ENCODE data around the gene LENG1.

LENG1 gene

DNA sequence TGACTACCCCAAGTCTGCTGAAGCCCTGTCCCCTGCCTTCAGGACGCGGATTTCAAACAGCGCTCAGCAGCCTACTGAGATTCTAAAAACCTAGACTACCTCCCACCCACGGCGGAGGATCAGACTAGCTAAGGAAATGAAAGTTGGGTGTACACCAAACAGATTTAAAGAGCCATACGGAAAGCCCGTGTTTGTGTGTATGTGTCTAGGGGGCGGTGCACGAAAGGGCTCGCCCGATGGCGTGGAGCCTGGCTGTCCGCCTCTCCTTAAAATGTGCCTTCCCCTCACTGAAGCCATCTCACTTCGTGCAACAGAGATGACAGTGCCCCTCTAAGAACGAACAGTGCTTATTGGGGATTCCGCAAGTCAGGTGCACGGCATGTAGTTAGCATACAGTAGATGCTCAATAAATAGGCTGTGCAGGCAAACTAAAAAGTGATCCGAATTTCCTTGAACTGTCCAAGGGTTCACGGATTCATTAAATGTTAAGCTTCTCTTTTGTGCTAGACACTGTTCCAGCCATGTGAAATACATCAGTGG lies 639 bp downstream of the LENG1 start:
- H3K4me3 ChIP-seq (ENCODE audit: low read length) = peak overlapping the region; percentile 86
- H3K27me3 ChIP-seq (ENCODE audit: control insufficient read depth, insufficient read depth, low read length) = no peaks in the 10 kb centered on the region
- peaks cover 37% of the 10 kb centered on the region for H3K4me1 ChIP-seq (ENCODE audit: control insufficient read depth, insufficient read depth, low read length)
- no peaks in the 10 kb centered on the region for H3K9me3 ChIP-seq (replicated peaks; ENCODE audit: low read length)
- H3K9ac ChIP-seq (ENCODE audit: low read depth, low read length) = peak overlapping the region; percentile 90
- peaks cover 33% of the 10 kb centered on the region for H3K36me3 ChIP-seq (ENCODE audit: insufficient read depth, low read length)
- peak overlapping the region; percentile 97 for H3K4me2 ChIP-seq (ENCODE audit: low read length)

DNA sequence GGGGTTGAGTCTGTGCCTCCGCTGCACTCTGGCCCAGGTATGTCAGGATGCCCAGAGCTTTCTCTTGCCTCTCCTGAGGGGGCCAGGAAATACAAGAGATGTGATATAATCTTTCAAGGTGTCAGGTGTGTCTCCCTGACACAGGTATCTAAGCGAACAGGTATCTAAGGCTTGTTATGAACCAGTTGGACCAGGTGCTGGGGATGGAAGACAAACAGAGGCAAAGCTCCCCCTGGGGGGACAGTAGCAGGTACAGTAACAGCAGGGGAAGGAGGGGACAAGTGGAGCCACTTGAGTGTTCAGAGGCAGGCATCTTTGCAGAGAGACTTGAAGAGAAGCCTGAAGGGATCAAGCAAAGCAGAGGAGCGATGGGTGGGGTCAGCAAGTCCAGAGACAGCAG lies 2.6 kb downstream of the LENG1 start:
- Histone ChIP-seq H3K4me1 (ENCODE audit: control insufficient read depth, insufficient read depth, low read length) (peaks cover 47% of the 10 kb centered on the region), H3K9me3 (replicated peaks; ENCODE audit: low read length) (no peaks in the 10 kb centered on the region), H3K27me3 (ENCODE audit: control insufficient read depth, insufficient read depth, low read length) (no peaks in the 10 kb centered on the region), H3K36me3 (ENCODE audit: insufficient read depth, low read length) (peaks cover 53% of the 10 kb centered on the region), H3K4me2 (ENCODE audit: low read length) (no peak overlapping the region), H3K9ac (ENCODE audit: low read depth, low read length) (no peak overlapping the region), H3K4me3 (ENCODE audit: low read length) (no peak overlapping the region)

DNA sequence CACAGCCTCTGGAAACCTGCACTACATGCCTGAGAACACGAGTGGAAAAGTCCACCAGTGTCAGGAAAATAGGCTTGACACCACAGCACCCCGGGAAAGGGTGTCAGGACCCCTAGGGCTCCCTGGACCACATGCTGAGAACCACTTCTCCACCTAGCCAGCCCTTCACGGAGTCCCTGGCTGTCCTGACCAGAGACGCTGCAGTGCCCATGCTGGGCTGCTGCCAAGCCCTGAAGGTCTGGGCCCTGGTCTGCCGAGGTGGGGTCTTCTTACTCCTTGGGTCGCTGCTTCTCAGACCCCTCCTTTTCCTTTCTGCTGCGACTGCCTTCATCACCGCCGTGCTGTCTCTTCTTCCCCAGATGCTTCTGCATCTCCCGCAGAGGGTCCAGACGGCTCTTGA lies 3.0 kb downstream of the LENG1 start:
- no peaks in the 10 kb centered on the region for H3K27me3 ChIP-seq (ENCODE audit: control insufficient read depth, insufficient read depth, low read length)
- no peaks in the 10 kb centered on the region for H3K9me3 ChIP-seq (replicated peaks; ENCODE audit: low read length)
- no peak overlapping the region for H3K4me2 ChIP-seq (ENCODE audit: low read length)
- H3K4me3 ChIP-seq (ENCODE audit: low read length) = no peak overlapping the region
- no peak overlapping the region for H3K9ac ChIP-seq (ENCODE audit: low read depth, low read length)
- peaks cover 47% of the 10 kb centered on the region for H3K4me1 ChIP-seq (ENCODE audit: control insufficient read depth, insufficient read depth, low read length)
- peaks cover 57% of the 10 kb centered on the region for H3K36me3 ChIP-seq (ENCODE audit: insufficient read depth, low read length)

DNA sequence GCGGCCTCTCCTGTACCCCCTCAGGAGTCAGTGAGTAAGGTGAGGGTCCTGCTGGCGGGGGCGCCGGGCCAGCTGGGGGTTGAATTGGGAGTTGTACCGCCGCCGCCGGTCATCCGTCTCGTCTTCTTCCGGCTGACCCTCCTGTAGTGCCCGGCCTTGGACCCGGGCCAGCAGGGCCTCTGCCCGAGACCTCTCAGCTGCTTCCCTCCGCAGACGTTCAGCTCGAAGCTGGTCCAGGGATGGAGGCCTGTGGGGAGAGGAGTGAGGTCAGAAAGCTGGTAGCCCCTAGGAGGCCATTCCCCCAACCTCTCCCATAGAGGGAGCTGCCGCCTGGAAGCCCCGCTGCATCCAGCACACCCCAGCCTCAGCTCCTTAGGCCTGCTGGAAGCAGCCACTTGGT lies 3.8 kb downstream of the LENG1 start:
- Histone ChIP-seq H3K36me3 (ENCODE audit: insufficient read depth, low read length) (peaks cover 64% of the 10 kb centered on the region), H3K4me1 (ENCODE audit: control insufficient read depth, insufficient read depth, low read length) (peaks cover 43% of the 10 kb centered on the region), H3K27me3 (ENCODE audit: control insufficient read depth, insufficient read depth, low read length) (no peaks in the 10 kb centered on the region), H3K9ac (ENCODE audit: low read depth, low read length) (no peak overlapping the region), H3K9me3 (replicated peaks; ENCODE audit: low read length) (no peaks in the 10 kb centered on the region), H3K4me2 (ENCODE audit: low read length) (no peak overlapping the region), H3K4me3 (ENCODE audit: low read length) (no peak overlapping the region)

DNA sequence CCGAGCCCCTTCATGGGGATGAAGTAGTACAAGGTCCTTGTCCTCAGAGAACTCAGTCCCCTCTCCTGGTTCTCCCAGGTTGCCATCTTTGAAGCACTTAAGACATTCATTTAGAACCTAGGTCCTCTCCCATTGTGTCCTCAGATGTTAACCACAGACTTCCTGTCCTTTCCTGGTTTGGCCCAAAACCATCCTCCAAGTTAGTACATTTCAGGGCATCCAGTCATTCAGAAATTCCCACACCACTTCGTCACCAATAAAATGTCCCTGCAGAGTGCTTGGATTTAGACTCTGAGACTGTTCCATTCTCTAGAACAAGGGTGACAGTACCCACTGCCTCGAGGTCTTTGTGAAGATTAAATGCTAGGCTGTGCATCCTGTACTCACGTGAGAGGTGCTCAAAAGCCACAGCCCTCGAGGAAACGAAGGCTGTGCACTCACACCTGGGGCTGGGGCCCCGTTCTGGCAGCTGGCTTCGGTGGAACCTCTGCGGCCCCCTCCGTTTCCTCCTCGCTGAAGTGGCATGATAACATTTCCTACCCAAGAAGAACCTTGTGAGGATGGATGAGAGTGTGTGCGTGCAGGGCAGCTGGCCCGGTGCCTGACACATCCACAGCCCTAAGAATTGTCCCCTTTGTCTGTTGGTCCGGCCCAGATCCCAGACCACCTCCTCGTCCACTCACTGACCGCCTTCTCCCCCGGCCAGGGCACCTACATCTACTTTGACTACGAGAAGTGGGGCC lies 4.7 kb downstream of the LENG1 start:
- Histone ChIP-seq H3K4me2 (ENCODE audit: low read length) (no peak overlapping the region), H3K9ac (ENCODE audit: low read depth, low read length) (peak overlapping the region; percentile 37), H3K4me1 (ENCODE audit: control insufficient read depth, insufficient read depth, low read length) (peaks cover 37% of the 10 kb centered on the region), H3K4me3 (ENCODE audit: low read length) (no peak overlapping the region), H3K9me3 (replicated peaks; ENCODE audit: low read length) (no peaks in the 10 kb centered on the region), H3K27me3 (ENCODE audit: control insufficient read depth, insufficient read depth, low read length) (no peaks in the 10 kb centered on the region), H3K36me3 (ENCODE audit: insufficient read depth, low read length) (peaks cover 71% of the 10 kb centered on the region)

DNA sequence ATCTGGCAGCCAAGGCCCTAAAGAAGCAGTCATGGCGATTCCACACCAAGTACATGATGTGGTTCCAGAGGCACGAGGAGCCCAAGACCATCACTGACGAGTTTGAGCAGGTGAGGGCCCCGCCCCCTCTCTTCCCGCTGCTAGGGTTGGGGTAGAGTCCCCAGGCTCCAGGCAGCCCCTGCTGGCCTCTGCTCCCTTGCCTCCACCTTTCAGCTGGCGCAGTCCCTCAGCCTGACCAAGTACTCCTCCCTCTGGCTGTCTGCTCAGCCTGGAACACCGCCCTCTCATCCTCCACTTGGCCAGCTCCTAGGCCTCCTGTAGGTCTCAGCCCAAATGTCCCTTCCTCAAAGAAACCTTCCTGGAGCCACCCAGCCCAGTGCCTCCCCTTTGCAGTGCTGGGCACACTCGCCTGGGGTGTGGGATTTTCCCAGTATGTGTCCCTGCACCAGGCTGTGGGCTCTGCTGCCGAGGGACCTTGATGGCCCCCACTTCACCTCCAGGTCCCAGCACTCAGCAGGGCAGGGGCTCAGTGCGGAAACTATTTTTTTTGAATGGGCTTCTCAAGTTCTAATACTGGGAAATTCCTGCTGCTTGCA lies 5.7 kb downstream of the LENG1 start:
- H3K4me2 ChIP-seq (ENCODE audit: low read length) = no peak overlapping the region
- peaks cover 81% of the 10 kb centered on the region for H3K36me3 ChIP-seq (ENCODE audit: insufficient read depth, low read length)
- H3K9ac ChIP-seq (ENCODE audit: low read depth, low read length) = peak overlapping the region; percentile 37
- no peak overlapping the region for H3K4me3 ChIP-seq (ENCODE audit: low read length)
- no peaks in the 10 kb centered on the region for H3K9me3 ChIP-seq (replicated peaks; ENCODE audit: low read length)
- peaks cover 33% of the 10 kb centered on the region for H3K4me1 ChIP-seq (ENCODE audit: control insufficient read depth, insufficient read depth, low read length)
- no peaks in the 10 kb centered on the region for H3K27me3 ChIP-seq (ENCODE audit: control insufficient read depth, insufficient read depth, low read length)

DNA sequence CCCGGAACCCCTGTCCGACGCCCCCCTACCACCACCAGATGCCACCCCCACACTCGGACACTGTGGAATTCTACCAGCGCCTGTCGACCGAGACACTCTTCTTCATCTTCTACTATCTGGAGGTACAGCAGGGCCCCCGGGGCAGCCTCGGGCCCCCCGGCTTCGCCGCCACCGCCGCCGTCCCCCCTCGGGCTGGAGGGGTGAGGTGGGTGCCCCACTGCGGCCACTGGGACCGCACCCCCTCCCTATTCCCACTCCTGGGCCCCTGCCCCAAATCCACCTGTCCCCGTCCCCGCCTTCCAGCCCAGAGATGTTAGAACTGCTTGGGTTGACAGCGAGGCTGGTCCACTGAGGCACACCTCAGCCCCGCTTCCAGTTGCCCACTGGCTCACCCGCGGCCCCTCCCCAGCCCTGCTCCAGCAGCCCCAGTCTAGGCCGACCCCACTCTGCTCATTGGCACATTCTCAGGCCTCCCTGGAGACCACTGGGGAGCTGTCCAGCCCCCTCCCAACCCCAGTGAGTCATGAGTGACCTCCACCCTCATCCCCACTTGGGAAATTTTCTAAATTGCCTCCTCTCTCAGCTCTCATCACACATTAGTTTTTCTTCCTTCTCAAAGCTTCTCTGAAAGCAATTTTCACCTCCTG lies 6.5 kb downstream of the LENG1 start:
- Histone ChIP-seq H3K4me2 (ENCODE audit: low read length) (no peak overlapping the region), H3K27me3 (ENCODE audit: control insufficient read depth, insufficient read depth, low read length) (no peaks in the 10 kb centered on the region), H3K4me3 (ENCODE audit: low read length) (no peak overlapping the region), H3K9me3 (replicated peaks; ENCODE audit: low read length) (no peaks in the 10 kb centered on the region), H3K9ac (ENCODE audit: low read depth, low read length) (no peak overlapping the region), H3K4me1 (ENCODE audit: control insufficient read depth, insufficient read depth, low read length) (peaks cover 24% of the 10 kb centered on the region), H3K36me3 (ENCODE audit: insufficient read depth, low read length) (peaks cover 78% of the 10 kb centered on the region)

DNA sequence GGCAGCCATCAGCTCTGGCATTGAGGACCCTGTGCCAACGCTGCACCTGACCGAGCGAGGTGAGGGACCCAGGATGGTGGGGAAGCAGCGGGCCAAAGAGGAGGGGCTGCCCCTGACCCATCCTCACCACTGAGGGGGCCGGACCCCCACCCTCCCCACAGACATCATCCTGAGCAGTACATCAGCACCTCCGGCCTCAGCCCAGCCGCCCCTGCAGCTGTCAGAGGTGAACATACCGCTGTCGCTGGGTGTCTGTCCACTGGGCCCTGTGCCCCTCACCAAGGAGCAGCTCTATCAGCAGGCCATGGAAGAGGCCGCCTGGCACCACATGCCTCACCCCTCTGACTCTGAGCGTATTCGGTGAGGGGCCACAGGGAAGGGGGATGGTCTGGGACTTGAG lies 7.3 kb downstream of the LENG1 start:
- Histone ChIP-seq H3K4me2 (ENCODE audit: low read length) (no peak overlapping the region), H3K27me3 (ENCODE audit: control insufficient read depth, insufficient read depth, low read length) (no peaks in the 10 kb centered on the region), H3K4me3 (ENCODE audit: low read length) (no peak overlapping the region), H3K4me1 (ENCODE audit: control insufficient read depth, insufficient read depth, low read length) (peaks cover 23% of the 10 kb centered on the region), H3K9ac (ENCODE audit: low read depth, low read length) (no peak overlapping the region), H3K36me3 (ENCODE audit: insufficient read depth, low read length) (peaks cover 84% of the 10 kb centered on the region), H3K9me3 (replicated peaks; ENCODE audit: low read length) (no peaks in the 10 kb centered on the region)

DNA sequence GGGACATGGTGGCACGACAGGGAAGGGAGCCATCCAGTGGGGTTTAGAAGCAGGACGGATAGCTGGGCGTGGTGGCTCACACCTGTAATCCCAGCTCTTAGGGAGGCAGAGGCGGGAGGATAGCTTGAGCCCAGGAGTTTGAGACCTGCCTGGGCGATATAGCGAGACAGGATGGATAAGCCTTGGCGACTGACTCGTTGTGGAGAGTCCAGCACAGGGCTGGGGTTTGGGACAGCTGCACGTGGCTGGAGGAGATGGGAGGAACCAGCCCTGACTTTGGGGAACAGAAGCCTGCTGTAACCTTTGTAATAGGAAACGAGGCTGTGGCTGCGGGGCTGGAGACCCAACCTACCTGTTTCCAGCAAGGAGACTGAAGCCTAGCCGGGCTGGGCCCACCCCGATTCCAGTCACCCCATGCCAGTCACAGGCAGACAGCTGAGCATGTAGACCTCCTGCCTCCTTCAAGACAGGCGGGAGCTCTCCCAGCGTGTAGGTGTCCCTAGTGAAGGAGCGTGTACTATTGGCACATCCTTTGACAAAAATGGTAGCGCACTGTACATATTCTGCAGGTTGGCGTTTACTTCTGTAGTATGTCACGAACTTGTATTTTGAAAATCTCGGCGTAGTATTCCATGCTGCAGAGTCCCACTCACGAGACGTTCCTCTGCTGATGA lies 8.0 kb downstream of the LENG1 start:
- H3K9ac ChIP-seq (ENCODE audit: low read depth, low read length) = no peak overlapping the region
- H3K36me3 ChIP-seq (ENCODE audit: insufficient read depth, low read length) = peaks cover 85% of the 10 kb centered on the region
- H3K4me2 ChIP-seq (ENCODE audit: low read length) = no peak overlapping the region

DNA sequence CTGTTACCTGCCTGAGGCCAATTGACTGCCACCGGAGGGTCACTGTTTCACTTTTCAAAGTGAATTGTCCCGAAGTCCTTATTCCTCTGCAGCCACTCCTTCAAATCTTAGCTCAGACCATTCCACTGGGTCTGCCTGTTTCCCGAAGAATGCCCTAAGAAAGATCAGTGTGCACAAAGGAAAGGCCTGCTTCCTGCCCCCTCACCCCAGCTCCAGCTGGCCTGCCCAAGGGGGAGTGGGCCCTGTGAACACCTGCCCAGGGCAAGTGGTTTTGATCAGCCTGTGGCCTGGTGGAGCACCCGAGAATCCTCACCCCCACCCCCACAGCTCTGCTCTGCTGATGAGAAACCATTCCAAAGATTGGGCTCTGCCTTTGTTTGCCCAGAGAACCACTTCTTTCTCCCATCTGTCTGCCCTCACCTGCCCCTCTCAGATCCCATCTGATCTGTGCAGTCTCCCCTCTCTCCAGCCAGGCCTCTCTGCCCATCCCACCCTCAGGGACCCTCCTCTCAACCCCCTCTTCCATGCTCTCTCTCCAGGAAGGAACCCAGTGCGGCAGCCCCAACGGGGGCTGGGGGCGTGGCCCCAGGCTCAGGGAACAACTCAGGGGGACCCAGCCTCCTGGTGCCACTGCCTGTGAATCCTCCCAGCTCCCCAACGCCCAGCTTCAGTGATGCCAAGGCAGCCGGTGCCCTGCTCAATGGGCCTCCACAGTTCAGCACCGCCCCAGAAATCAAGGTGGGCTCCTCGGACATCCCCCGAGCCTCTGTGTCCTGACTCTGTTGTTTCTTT lies 10.3 kb downstream of the LENG1 start:
- Histone ChIP-seq H3K4me1 (ENCODE audit: control insufficient read depth, insufficient read depth, low read length) (peaks cover 13% of the 10 kb centered on the region), H3K27me3 (ENCODE audit: control insufficient read depth, insufficient read depth, low read length) (no peaks in the 10 kb centered on the region), H3K4me3 (ENCODE audit: low read length) (no peak overlapping the region), H3K9me3 (replicated peaks; ENCODE audit: low read length) (no peaks in the 10 kb centered on the region), H3K36me3 (ENCODE audit: insufficient read depth, low read length) (peaks cover 90% of the 10 kb centered on the region), H3K4me2 (ENCODE audit: low read length) (no peak overlapping the region), H3K9ac (ENCODE audit: low read depth, low read length) (no peak overlapping the region)

More for the DNA sequence above, 8.0 kb downstream of the LENG1 start:
- H3K27me3 ChIP-seq (ENCODE audit: control insufficient read depth, insufficient read depth, low read length) = no peaks in the 10 kb centered on the region
- no peaks in the 10 kb centered on the region for H3K9me3 ChIP-seq (replicated peaks; ENCODE audit: low read length)
- H3K4me3 ChIP-seq (ENCODE audit: low read length) = no peak overlapping the region
- H3K4me1 ChIP-seq (ENCODE audit: control insufficient read depth, insufficient read depth, low read length) = peaks cover 23% of the 10 kb centered on the region

DNA sequence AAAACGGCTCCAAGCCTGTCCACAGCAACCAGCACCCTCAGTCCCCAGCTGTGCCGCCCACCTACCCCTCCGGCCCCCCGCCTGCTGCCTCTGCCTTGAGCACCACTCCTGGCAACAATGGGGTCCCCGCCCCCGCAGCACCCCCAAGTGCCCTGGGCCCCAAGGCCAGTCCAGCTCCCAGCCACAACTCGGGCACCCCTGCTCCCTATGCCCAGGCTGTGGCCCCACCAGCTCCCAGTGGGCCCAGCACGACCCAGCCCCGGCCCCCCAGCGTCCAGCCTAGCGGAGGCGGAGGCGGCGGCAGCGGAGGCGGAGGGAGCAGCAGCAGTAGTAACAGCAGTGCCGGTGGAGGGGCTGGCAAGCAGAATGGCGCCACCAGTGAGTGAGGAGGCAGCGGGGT lies 11.4 kb downstream of the LENG1 start:
- no peak overlapping the region for H3K4me3 ChIP-seq (ENCODE audit: low read length)

More for the DNA sequence above, 11.4 kb downstream of the LENG1 start:
- H3K27me3 ChIP-seq (ENCODE audit: control insufficient read depth, insufficient read depth, low read length) = no peaks in the 10 kb centered on the region
- no peak overlapping the region for H3K9ac ChIP-seq (ENCODE audit: low read depth, low read length)
- H3K9me3 ChIP-seq (replicated peaks; ENCODE audit: low read length) = no peaks in the 10 kb centered on the region
- H3K4me2 ChIP-seq (ENCODE audit: low read length) = no peak overlapping the region
- peaks cover 3% of the 10 kb centered on the region for H3K4me1 ChIP-seq (ENCODE audit: control insufficient read depth, insufficient read depth, low read length)
- peaks cover 90% of the 10 kb centered on the region for H3K36me3 ChIP-seq (ENCODE audit: insufficient read depth, low read length)
